Measurements from ENCODE around the gene ITPKC.
"Not testable (repeated sequence)": the region's sequence is repeated elsewhere in the genome, so short reads cannot be mapped to it uniquely, and the experiment has no call there.

Gene ITPKC

GRCh38 chr19:40742477-40742876, 25.6 kb downstream of the ITPKC start:
- DNase-seq: no peak

- no peak for DNase-seq
These were observed 26.0 kb downstream of the ITPKC start for GRCh38 chr19:40742886-40743285.

DNA sequence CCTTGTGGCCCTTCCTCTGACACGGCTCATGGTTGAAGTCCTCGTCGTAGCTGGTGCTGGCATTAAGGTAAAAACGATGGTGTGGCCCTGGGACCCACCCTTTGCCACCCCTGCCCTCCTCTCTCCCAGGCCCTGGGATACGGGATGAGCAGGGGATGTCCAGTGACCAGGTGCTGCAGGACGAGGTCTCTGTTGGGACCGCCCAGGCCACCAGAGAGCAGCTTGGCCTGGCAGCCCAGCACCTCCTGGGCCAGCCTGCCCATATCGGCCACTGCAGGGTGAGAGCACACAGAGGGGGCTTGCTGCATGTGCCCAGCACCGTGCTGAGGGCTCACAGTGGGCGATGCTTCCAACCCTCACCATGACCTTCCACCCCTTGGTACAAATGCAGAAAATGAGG, 27.0 kb downstream of the ITPKC start:
- DNase-seq: no peak

DNA sequence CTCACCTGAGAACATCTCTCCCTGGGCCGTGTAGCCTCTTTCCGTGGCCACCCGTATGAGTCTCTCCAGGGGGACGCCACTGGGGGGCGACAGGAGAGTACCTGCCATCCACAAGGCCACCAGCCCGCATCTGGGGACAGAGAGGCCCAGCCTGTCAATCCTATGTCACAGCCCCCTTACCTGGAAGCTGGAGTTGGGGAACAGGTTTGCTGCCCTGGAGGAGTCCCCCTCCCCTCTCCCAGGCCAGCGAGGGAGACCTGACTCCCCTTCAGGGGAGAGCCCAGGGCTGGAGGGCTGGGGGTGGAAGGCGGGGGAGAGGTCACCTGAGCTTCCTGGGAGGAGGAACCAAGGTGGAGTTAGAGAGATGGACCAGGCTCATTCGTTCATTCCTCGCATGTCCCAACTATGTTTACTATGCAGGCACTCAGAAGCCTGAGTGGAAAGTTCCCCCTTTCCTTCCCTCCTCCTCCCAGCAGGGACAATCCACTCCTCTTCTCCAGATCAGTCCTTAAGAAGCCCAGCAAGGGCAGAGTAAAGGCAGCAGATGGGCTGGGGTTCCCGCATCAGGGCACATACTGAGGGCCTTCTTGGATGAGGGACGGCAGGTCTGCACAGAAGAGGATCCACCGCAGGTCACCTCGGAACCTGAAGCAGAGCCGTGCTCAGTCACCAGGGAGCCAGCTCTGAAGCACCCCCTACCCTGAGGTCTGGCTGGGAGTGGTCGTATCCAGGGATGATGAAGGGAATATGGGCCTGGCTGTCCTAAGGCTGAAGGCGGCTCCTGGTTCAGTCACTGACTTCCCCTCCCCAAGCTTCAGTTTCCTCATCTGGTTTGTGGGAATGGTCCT, 27.9 kb downstream of the ITPKC start:
- DNase-seq: peak in 1 of 2 experiments; percentile 13

- DNase-seq: no peak
These were observed 28.5 kb downstream of the ITPKC start for GRCh38 chr19:40745402-40745780.

DNA sequence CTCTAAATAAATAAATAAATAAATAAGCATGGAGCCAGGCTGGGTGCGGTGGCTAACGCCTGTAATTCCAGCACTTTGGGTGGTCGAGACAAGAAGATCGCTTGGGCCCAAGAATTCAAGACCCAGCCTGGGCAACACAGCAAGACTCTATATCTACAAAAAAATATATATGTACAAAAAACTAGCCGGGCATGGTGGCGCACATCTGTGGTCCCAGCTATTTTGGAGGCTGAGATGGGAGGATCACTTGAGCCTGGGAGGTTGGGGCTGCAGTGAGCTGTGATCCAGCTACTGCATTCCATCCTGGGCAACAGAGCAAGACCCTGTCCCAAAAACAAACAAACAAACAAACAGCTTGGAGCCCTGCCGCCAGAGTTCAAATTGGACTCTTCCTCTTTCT, 30.6 kb downstream of the ITPKC start:
- no peak for DNase-seq

GRCh38 chr19:40750058-40750873, 33.4 kb downstream of the ITPKC start, which contains the start of gene ACTMAP:
Gene ACTMAP (minus strand): TSS chr19:40750477. CDS start chr19:40749803, 674 bp downstream.
- DNase-seq: peak; percentile 99

DNA sequence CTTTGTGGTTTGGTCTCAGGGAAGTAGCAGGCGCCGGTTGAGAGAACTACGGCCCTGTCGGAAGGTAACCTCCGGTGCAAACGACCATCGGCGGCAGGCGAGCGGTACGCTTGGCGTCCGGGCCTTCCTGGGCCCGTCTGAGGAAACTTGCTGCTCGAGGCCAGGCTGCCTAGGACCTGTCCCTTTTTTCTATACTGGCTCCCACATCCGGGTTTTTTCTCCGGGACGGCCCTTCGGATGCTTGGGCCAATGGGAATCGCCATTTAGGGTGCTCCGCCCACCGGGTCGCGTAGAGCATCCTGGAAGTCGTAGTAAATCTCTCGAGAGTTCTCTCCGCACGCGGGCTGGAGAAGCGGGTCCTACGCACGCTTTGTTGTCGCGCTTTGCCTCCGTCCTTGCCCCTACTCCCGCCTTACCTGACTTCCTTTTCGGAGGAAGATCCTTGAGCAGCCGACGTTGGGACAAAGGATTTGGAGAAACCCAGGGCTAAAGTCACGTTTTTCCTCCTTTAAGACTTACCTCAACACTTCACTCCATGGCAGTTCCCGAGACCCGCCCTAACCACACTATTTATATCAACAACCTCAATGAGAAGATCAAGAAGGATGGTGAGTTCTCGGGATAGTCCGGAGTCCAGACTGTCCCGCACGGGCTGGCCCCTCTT, 34.1 kb downstream of the ITPKC start, which contains the start of gene SNRPA:
SNRPA (plus strand) TSS at position 330 of the 664 bp plus-strand sequence; CDS start at position 536, 206 bp downstream.
- DNase-seq: peak; percentile 95

DNA sequence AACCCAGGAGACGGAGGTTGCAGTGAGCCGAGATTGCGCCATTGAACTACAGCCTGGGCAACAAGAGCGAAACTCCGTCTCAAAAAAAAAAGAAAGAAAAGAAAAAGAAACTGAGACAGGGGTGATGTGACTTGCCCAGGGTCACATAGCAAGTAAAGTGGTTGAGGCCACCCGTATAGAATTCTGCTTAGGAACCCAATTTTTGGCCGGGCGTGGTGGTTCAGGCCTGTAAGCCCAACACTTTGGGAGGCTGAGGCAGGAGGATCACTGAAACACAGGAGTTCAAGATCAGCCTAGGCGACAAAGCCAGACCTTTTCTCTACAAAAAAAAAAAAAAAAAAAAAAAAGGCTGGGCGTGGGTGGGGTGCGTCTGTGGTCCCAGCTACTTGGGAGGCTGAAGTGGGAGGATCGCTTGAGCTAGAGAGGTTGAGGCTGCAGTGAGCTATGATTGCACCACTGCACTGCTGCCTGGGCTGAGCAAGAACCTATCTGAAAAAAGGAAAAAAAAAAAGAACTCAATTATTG, 35.4 kb downstream of the ITPKC start:
- DNase-seq: no peak

- DNase-seq: peak; percentile 57 to 59
These were observed 37.8 kb downstream of the ITPKC start for GRCh38 chr19:40754611-40755247.

DNA sequence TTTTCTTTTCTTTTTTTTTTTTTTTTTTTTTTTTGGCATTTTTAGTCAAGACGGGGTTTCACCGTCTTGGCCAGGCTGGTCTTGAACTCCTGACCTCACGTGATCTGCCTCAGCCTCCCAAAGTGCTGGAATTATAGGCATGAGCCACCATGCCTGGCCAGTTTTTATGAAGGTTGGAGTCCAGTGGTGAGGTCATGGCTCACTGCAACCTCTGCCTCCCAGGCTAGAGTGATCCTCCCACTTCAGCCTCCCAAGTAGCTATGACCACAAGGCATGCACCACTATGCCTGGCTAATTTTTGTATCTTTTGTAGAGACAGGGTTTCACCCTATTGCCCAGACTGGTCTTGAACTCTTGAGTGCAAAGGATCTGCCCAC, 38.3 kb downstream of the ITPKC start:
- DNase-seq: no peak

DNA sequence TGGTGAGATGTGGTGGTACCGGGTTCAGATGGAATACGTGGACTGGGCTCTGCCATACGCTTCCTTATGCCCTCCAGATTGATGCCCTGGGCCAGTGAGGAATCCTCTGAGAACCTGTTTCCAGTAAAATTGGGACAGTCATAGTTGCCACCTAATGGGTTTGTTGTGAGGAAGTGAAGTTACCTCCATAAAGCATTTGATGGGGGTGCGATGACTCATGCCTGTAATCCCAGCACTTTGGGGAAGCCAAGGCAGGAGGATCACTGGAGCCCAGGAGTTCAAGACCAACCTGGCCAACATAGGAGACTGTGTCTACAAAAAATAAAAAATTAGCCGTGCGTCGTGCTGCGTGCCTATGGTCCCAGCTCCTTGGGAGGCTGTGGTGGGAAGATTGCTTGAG, 38.9 kb downstream of the ITPKC start:
- DNase-seq: no peak

DNA sequence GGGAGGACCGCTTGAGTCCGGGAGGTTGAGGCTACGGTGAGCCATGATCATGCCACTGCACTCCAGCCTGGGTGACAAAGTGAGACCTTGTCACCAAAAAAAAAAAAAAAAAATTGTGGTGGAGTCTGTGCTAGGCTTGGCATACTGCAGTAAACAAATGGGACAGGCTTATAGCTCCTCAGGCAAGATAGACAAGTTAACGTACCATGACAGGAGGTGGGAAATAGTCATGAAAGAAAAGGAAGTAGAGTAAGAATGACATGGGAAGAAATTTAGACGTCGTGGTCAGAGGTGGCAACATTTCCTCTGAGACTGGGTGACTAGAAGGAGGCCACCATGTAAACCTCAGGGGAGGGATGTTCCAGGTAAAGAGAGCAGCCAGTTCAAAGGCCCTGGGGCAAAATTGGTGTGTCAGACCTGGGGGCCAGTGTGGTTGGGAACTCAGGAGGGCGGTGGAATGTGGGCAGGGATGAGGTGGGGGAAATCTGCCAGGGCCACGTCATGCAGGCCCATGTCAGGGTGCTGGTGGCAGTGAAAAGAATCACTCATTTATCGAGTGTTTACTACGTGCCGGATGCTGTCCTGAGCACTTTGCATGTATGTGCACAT, 39.7 kb downstream of the ITPKC start:
- peak; percentile 20 to 44 for DNase-seq

GRCh38 chr19:40758491-40758890, 41.6 kb downstream of the ITPKC start:
- no peak for DNase-seq

DNA sequence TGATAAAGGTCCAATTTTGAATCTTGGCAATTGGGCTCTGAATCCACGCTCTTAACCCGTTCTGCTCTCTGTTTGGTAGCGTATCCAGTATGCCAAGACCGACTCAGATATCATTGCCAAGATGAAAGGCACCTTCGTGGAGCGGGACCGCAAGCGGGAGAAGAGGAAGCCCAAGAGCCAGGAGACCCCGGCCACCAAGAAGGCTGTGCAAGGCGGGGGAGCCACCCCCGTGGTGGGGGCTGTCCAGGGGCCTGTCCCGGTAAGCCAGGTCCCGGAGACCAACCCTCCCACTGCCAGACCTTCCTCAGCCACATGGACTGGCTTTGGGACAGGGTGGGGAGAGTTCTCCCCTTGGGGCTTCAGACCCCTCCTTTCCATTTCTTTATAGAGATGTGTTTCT, 42.4 kb downstream of the ITPKC start:
- DNase-seq: no peak

- DNase-seq: no peak
These were observed 46.0 kb downstream of the ITPKC start for GRCh38 chr19:40762754-40763470.

DNA sequence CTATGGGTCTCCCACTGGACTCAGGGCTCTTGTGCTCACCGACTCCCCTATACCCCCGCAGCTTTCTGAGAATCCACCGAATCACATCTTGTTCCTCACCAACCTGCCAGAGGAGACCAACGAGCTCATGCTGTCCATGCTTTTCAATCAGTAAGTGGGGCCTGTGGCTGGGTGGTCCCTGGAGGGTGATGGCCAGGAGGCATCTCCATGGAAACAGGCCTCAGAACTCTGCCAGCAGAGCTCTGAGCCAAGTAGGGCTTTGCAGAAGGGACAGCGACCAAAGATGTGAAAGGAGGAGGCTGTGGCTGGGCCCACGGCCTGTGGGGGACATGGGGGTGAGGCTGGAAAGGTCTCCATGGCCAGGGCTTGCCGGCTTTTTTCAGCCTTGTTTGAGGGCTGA, 46.6 kb downstream of the ITPKC start:
- DNase-seq: no peak

GRCh38 chr19:40763963-40764362, 47.1 kb downstream of the ITPKC start:
- DNase-seq: no peak

GRCh38 chr19:40766385-40766784, 49.5 kb downstream of the ITPKC start:
- DNase-seq: not testable (repeated sequence)

DNA sequence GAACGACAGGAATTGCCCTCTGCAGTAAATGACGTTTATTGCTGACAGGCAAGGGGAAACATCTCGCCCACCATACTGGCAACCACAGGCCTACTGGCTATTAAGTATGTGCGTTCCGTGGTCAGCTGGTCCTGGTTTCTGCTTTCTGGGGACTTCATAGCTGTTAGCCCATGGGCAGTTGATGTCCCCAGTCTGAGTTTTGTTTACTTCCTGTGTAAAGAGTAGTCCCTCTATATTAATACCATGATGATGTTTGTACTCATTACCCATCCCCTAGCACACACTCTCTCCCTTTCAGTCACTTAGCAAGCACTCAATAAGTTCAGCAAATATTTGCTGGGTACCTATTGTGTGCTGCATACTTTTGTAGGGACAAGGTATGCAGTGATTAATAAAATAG, 52.0 kb downstream of the ITPKC start:
- no peak for DNase-seq

GRCh38 chr19:40771101-40771862, 54.4 kb downstream of the ITPKC start:
- DNase-seq: not testable (repeated sequence)
